Prostate gland (tissue), 2 donors: ENCODE data around the gene FAM193B. TPM values are rescaled to one million over a fixed set of nuclear protein-coding genes. Genes with fewer than 3 reads are reported as not detected.
A peak's percentile ranks its signal among the peaks of the same experiment; 100 is the strongest.

Experiments used
- DNase-seq: peaks from one replicate; pipeline ENCODE4 v3.0.0-alpha.2; 2019; ENCODE audit warnings: low spot score
- H3K27ac ChIP-seq, 2 donors: fragments of 200-600 bp; sonication (generic); 2 replicates each; pipeline ENCODE4 v1.5.1; 2017 to 2019
- H3K27me3 ChIP-seq: fragments of 200-600 bp; sonication (generic); replicated peaks from 2 replicates; pipeline ENCODE4 v1.5.1; 2019; ENCODE audit not compliant: insufficient read depth
- H3K36me3 ChIP-seq, 2 donors: fragments of 200-600 bp; sonication (generic); 1 replicate in 1 of 2; 2 replicates in 1 of 2; pipeline versions ENCODE4 v1.5.1 to v1.8.1; 2017 to 2019
- H3K4me1 ChIP-seq: fragments of 200-600 bp; sonication (generic); replicated peaks from 2 replicates; pipeline ENCODE4 v1.5.1; 2019
- H3K4me3 ChIP-seq, 2 donors: fragments of 200-600 bp; sonication (generic); 2 replicates each; pipeline ENCODE4 v1.5.1; 2017 to 2019
- H3K9me3 ChIP-seq: fragments of 200-600 bp; sonication (generic); 2 replicates; pipeline ENCODE4 v1.5.1; 2017
- CTCF ChIP-seq, 4 experiments: fragments of 200-600 bp in 2 of 4; fragments of 450-650 bp in 2 of 4; sonication (generic) in 2 of 4; IDR thresholded peaks; 1 replicate in 3 of 4; 2 replicates in 1 of 4; pipeline ENCODE4 v1.5.1; 2016 to 2019; ENCODE audit warnings: antibody characterized with exemption in 4 of 4, mild to moderate bottlenecking in 2 of 4, moderate library complexity in 2 of 4
- POLR2A ChIP-seq: fragments of 450-650 bp; IDR thresholded peaks from one replicate; pipeline ENCODE4 v1.6.1; 2016; ENCODE audit warnings: antibody characterized with exemption, mild to moderate bottlenecking
- POLR2AphosphoS5 ChIP-seq: sonication (generic); formaldehyde crosslinking; IDR thresholded peaks from one replicate; pipeline ENCODE4 v1.6.1; 2017; ENCODE audit warnings: antibody characterized with exemption
- WGBS: methylation state at CpG from one replicate; pipeline ENCODE4 v1.1.5; 2018; 5-methylcytosine and 5-hydroxymethylcytosine counted together
- intact Hi-C: fragments of 100-400 bp; cut with DNase I; formaldehyde crosslinking; loops from one replicate; pipeline ENCODE4 v1.14.2; 2022
- total RNA-seq, 2 donors: library from RNA; depleted of rRNA; stranded (reverse); fragments of >200 nt; gene quantifications; one replicate each; pipeline ENCODE4 v1.1.0, GENCODE V29; 2016

Gene FAM193B
- total RNA-seq, 2 donors from 2014 or later = 59.6 to 112 TPM

- no peak overlapping the region for H3K4me3 ChIP-seq
Observed at GRCh38 chr5:177526191-177526590, 28.2 kb downstream of the FAM193B start.

GRCh38 chr5:177524941-177525655, 29.3 kb downstream of the FAM193B start:
- Histone ChIP-seq H3K36me3 (peaks cover 8 to 40% of the 10 kb centered on the region in 2 donors), H3K4me1 (no peaks in the 10 kb centered on the region), H3K4me3 (no peak overlapping the region), H3K27me3 (no peaks in the 10 kb centered on the region), H3K9me3 (no peaks in the 10 kb centered on the region), H3K27ac (peak overlapping the region in 1 of 2 donors; percentile 17)
- no peak for TF ChIP-seq CTCF (IDR thresholded peaks at IDR 0.05)
- peak; percentile 73 for TF ChIP-seq POLR2AphosphoS5
- DNase-seq = peak; percentile 62
- 63% methylated on average over 9 of the region's 10 CpGs for WGBS
- intact Hi-C loops = no loop called here

More at GRCh38 chr5:177526191-177526590, 28.2 kb downstream of the FAM193B start:
- TF ChIP-seq POLR2AphosphoS5 (no peak), POLR2A (no peak), CTCF (IDR thresholded peaks at IDR 0.05) (no peak)
- 92% methylated on average over 4 of the region's 4 CpGs for WGBS
- Histone ChIP-seq H3K36me3 (peaks cover 2 to 49% of the 10 kb centered on the region in 2 donors), H3K9me3 (no peaks in the 10 kb centered on the region), H3K27me3 (no peaks in the 10 kb centered on the region), H3K27ac (no peak overlapping the region), H3K4me1 (no peaks in the 10 kb centered on the region)
- DNase-seq = no peak
- intact Hi-C loops = no loop called here

- H3K27me3 ChIP-seq = no peaks in the 10 kb centered on the region
- peak overlapping the region in 1 of 2 donors; percentile 17 for H3K27ac ChIP-seq
- H3K4me3 ChIP-seq = no peak overlapping the region
- peaks cover 8 to 37% of the 10 kb centered on the region in 2 donors for H3K36me3 ChIP-seq
- no peak for DNase-seq
- intact Hi-C loops = no loop called here
- no peaks in the 10 kb centered on the region for H3K9me3 ChIP-seq
- no peaks in the 10 kb centered on the region for H3K4me1 ChIP-seq
- TF ChIP-seq POLR2AphosphoS5 = no peak
- TF ChIP-seq POLR2A = no peak
- no peak for TF ChIP-seq CTCF (IDR thresholded peaks at IDR 0.05)
- WGBS = 87% methylated on average over 12 of the region's 12 CpGs
Observed at GRCh38 chr5:177524539-177524900, 29.8 kb downstream of the FAM193B start.

- Histone ChIP-seq H3K9me3 (no peaks in the 10 kb centered on the region), H3K4me3 (no peak overlapping the region), H3K27ac (peak overlapping the region in 1 of 2 donors; percentile 17), H3K4me1 (no peaks in the 10 kb centered on the region), H3K27me3 (no peaks in the 10 kb centered on the region), H3K36me3 (peaks cover 8 to 31% of the 10 kb centered on the region in 2 donors)
- intact Hi-C loops = no loop called here
- TF ChIP-seq CTCF (IDR thresholded peaks at IDR 0.05) (no peak), POLR2AphosphoS5 (no peak), POLR2A (no peak)
- DNase-seq = no peak
- 92% methylated on average over 18 of the region's 19 CpGs for WGBS
Observed at GRCh38 chr5:177523711-177524538, 30.4 kb downstream of the FAM193B start.
